Measurements from ENCODE around the gene PLPP3. TPM values are rescaled to one million over a fixed set of nuclear protein-coding genes. Genes with fewer than 3 reads are reported as not detected.

PLPP3 gene
- total RNA-seq, 4 donors from 2014 or later: 33.6 to 113 (median 67.1) TPM

DNA sequence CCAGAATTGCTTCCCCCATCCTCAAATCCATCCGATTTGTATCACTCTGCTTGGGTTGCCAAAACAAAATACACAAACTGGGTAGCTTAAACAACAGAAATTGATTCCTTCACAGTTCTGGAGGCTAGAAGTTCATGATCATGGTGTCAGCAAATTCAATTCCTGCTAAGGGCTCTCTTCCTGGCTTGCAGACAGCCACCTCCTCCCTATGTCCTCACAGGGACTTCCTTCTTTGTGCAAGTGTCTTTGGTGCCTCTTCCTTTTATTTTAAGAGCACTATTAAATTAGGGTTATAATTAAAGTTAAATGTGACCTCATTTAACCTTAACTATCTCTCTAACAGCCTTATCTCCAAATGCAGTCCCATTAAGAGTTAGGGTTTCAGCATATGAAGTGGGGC lies 112.8 kb downstream of the PLPP3 start:
- DNase-seq (ENCODE audit: low spot score in 2 of 2): no peak
- TF ChIP-seq POLR2A (IDR thresholded peaks at IDR 0.05): no peak
- TF ChIP-seq, protein P1, sequence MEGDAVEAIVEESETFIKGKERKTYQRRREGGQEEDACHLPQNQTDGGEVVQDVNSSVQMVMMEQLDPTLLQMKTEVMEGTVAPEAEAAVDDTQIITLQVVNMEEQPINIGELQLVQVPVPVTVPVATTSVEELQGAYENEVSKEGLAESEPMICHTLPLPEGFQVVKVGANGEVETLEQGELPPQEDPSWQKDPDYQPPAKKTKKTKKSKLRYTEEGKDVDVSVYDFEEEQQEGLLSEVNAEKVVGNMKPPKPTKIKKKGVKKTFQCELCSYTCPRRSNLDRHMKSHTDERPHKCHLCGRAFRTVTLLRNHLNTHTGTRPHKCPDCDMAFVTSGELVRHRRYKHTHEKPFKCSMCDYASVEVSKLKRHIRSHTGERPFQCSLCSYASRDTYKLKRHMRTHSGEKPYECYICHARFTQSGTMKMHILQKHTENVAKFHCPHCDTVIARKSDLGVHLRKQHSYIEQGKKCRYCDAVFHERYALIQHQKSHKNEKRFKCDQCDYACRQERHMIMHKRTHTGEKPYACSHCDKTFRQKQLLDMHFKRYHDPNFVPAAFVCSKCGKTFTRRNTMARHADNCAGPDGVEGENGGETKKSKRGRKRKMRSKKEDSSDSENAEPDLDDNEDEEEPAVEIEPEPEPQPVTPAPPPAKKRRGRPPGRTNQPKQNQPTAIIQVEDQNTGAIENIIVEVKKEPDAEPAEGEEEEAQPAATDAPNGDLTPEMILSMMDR (IDR thresholded peaks at IDR 0.05): no peak
- intact Hi-C loops (cut with DNase I; ENCODE audit: low total_unique reads): no loop called here
- H3K4me3 ChIP-seq (ENCODE audit: low read depth, poor library complexity, severe bottlenecking): no peak overlapping the region
- WGBS, 2 donors: 91 to 100% methylated on average over 1 of the region's 1 CpG

- WGBS, 2 donors: 83 to 84% methylated on average over 4 of the region's 4 CpGs
- intact Hi-C loops (cut with DNase I; ENCODE audit: low total_unique reads): no loop called here
- no peak for DNase-seq (ENCODE audit: low spot score in 2 of 2)
- TF ChIP-seq, protein P1 (IDR thresholded peaks at IDR 0.05): no peak
- no peak for TF ChIP-seq POLR2A (IDR thresholded peaks at IDR 0.05)
- H3K4me3 ChIP-seq (ENCODE audit: low read depth, poor library complexity, severe bottlenecking): no peak overlapping the region
Observed at GRCh38 chr1:56464294-56464693, 115.1 kb downstream of the PLPP3 start.

- 82 to 97% methylated on average over 1 of the region's 1 CpG for WGBS, 2 donors
- intact Hi-C loops (cut with DNase I; ENCODE audit: low total_unique reads): no loop called here
- DNase-seq (ENCODE audit: low spot score in 2 of 2): no peak
- no peak overlapping the region for H3K4me3 ChIP-seq (ENCODE audit: low read depth, poor library complexity, severe bottlenecking)
- TF ChIP-seq POLR2A (IDR thresholded peaks at IDR 0.05): no peak
- TF ChIP-seq, protein P1 (IDR thresholded peaks at IDR 0.05): no peak
Observed at GRCh38 chr1:56463376-56463775, 116.0 kb downstream of the PLPP3 start.

- DNase-seq (ENCODE audit: low spot score in 2 of 2): no peak
- 58 to 62% methylated on average over 3 of the region's 3 CpGs for WGBS, 2 donors
- intact Hi-C loops (cut with DNase I; ENCODE audit: low total_unique reads): no loop called here
- H3K4me3 ChIP-seq (ENCODE audit: low read depth, poor library complexity, severe bottlenecking): no peak overlapping the region
- no peak for TF ChIP-seq POLR2A (IDR thresholded peaks at IDR 0.05)
- TF ChIP-seq, protein P1 (IDR thresholded peaks at IDR 0.05): no peak
Observed at GRCh38 chr1:56462209-56462608, 117.2 kb downstream of the PLPP3 start.

DNA sequence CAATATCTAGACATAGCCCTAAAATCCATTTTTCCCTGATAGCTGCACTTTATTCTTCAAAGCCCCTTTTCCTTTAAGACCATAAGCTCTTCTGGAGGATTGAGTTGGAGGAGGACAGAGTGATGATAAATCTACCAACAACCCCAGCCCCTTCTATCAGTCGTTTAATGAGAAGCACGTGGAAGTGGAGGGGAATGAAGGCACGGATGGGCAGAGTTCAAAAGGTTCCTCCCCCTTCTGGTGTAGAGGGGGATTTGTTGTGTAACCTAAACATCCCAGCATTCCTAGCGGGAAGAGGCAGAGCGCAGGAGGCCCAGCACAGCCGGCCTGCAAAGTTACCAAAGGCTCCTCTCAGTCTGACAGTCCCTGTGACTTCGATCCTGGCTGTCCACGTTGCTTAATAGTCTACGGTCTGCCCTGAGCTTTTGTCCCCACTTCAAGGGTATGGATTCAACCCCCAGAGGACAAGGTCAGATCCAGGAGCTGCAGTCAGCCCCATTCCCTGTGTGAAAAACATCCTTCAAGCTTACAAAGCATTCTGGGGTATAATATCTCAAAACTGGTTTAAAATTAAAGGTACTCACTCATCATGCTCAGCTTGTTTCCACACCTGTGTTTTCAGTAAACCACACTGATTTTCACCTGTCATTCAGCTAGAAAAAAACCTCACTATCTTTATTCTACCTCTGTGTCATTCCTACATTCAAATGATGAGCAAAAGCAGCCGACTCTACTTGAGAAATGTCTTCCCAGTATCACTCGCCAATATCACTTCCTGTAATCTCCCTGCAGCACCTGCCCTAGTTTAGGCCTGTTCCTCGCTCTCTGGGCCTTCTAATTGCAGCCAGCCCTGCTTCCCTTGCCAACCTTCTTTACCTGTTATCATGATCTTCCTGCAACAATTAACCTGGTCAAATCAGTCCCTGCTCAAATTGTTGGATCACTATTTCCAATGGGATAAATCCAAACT lies 117.9 kb downstream of the PLPP3 start:
- H3K4me3 ChIP-seq (ENCODE audit: low read depth, poor library complexity, severe bottlenecking): no peak overlapping the region
- WGBS, 2 donors: 63 to 71% methylated on average over 12 of the region's 12 CpGs
- DNase-seq (ENCODE audit: low spot score in 2 of 2): no peak
- intact Hi-C loops (cut with DNase I; ENCODE audit: low total_unique reads): no loop called here
- TF ChIP-seq, protein P1 (IDR thresholded peaks at IDR 0.05): no peak
- TF ChIP-seq POLR2A (IDR thresholded peaks at IDR 0.05): no peak

Data from lower leg skin (tissue), 4 donors.